HG02840 (cell line): ENCODE results near the gene TFIP11.

Experiments
- ATAC-seq: cut with Tn5 transposase; IDR thresholded peaks from one replicate; pipeline ENCODE4 v1.9.1; 2021; ENCODE audit warnings: mild to moderate bottlenecking, moderate library complexity, moderate number of reproducible peaks; ENCODE audit not compliant: unreplicated experiment, low FRiP score

TFIP11 gene

DNA sequence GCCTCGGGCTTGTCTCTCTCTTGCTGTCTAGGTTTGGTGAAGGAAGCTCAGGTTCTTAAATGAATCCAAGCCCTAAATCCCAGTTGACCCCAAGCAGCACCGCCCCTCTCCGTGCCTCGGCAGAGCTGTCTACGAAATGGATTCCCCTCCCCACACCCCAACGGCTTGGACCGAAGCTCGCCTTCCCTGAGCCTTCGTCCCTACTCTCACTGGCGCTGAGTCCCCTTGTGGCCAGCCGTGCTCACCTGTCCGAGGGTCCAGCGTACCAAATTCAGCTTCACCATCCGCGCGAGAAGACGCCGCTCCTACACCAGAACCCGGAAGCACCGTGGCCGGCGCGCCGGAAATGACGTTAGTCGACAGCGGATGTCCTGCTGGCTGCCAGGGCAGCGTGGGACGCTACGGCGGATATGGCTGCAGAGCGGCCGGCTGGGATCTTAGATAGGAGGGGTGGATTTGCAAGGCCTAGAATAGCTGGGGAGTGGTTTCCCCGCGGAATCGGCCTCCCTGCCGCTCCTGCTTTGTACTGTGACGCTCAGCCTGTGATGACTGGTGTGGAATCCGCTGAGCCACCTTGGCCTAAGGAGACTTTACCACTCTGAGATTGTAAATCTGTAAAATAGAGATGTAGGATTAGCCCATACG, at the start of gene TFIP11:
TSS of gene TFIP11 (minus strand) at position 325 of the 645 bp plus-strand sequence. CDS start 2,201 bp downstream, outside the sequence.
- peak; percentile 93 for ATAC-seq

DNA sequence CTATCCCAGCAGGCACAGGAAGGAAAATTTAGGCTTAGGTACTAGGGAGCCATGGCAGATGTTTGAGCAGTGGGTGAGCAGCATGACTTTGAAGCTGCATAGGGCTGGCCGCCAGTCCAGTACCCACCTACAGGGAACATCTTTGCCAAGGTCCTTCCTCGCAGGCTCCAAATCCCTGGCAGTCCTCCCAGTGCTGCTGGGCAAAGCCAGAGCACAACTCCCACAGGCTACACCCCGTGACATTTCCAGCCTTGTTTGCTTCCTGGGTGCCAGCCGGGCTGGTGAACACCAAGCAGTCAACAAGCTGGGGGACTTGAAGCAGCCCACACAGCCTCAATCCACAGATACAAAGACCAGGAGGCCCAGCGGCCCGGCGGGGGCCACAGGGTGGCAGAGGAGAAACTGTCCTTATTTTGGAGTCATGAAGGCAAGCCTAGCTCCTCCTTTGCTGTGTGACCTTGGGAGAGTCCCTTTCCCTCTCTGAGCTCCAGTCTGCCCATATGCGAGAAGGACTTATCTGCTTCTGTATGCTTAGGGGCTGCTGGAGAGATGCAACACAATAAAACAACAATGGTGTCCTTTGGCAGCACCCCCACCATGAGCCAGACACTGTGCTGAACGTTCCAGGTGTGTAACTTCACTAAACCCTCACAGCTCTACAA, 49.6 kb upstream of the TFIP11 start:
- no peak for ATAC-seq

DNA sequence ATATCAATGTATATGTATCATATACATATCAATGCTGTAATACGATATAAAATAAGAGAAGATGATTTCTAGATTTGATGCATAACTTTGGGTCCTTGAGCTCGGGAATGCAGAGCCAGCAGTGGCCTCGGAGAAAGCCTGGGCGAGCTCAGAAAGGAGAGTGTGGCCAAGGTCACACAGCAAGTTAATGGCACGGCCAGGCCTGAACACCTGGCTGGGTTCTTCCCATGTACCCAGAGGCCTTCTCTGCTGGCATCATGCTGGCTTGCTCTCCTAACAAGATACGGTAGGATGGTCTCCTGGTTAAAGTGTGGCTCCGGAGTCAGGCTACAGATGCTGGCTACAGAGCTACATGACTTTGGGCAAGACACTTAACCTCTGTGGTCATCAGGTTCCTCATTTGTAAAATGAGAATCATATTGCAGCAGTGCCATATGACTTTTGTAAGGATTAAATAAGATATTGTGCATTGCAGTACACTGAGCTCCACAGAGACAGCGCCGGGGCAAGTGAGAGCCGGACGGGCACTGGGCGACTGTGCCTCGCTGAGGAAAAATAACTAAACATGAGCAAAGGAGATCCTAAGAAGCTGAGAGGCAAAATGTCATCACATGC, 47.8 kb upstream of the TFIP11 start:
- no peak for ATAC-seq

DNA sequence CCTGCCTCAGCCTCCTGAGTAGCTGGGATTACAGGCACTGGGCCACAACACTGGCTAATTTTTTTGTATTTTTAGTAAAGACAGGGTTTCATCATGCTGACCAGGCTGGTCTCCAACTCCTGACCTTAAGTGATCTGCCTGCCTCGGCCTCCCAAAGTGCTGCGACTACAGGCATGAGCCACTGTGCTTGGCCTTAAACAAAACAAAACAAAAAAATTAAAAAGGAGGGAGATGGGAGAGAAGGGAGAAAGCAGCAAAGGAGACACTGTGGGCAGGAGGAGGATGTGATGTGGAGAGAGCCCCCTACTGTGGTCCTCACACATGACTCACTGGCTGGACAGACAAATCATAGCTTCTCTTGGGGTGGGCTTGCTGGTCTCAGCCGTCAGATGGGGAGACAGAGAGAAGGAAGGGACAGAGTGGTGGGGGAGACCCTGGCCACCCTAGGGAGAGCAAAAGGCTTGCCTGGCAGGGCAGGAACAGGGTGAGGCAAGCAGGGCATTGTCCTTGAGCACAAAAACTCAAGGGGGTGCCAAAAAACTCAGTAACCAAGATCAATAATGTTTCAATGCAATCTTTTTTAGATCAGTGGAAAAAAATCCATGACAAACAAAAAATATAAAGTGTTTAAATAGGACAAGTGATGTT, 46.1 kb upstream of the TFIP11 start:
- no peak for ATAC-seq

DNA sequence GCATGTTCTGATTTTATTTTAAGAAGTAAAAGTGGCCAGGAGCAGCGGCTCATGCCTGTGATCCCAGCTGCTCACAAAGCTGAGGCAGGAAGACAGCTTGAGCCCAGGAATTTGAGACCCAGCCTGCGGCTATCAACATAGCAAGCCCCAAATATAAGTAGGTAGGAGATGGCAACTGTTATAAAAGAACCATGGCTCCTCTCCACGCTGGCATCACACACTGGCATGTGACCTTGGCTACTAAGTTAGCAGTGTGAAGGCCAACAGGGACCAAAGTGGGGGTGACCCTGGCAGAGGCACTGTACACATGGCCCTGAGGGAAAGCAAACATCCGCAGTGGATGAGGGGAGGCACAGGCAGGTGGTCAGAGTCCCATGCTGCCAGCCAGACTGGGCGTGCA, 44.6 kb upstream of the TFIP11 start:
- no peak for ATAC-seq

DNA sequence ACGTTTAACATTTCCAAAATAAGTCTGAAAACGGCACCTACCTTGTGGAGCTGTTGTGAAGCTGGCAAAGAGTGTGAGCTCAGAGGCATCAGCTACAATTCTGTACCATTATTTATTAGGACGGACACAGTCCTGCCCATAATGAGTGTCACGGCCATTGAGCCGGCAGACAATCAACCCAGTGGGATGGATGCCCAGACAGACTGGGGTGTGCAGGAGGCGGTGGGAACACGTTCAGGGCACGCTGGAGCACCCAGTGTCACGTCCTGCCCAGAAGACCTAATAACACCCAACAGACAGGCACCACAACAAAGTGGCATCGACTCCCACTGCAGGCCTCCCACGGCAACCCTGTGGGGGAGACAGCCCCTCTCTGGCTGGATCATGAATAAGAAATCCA, 43.2 kb upstream of the TFIP11 start:
- no peak for ATAC-seq

DNA sequence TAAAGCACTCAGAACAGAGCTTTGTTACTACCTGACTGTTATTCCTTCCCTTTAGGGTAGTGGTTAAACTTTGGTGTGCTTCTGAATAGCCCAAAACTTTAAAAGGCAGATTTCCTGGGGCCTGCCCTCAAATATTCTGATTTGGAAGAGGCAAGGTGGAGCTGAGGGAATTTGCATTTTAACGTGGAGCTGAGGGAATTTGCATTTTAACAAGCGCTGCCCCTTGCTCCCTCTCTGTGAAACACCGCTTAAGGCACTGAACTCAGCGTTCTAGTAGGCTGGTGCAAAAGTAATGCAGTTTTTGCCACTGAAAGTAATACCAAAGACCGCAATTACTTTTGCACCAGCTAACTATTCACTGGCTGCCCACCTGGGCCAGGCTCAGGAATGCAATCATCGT, 42.7 kb upstream of the TFIP11 start:
- ATAC-seq: no peak

DNA sequence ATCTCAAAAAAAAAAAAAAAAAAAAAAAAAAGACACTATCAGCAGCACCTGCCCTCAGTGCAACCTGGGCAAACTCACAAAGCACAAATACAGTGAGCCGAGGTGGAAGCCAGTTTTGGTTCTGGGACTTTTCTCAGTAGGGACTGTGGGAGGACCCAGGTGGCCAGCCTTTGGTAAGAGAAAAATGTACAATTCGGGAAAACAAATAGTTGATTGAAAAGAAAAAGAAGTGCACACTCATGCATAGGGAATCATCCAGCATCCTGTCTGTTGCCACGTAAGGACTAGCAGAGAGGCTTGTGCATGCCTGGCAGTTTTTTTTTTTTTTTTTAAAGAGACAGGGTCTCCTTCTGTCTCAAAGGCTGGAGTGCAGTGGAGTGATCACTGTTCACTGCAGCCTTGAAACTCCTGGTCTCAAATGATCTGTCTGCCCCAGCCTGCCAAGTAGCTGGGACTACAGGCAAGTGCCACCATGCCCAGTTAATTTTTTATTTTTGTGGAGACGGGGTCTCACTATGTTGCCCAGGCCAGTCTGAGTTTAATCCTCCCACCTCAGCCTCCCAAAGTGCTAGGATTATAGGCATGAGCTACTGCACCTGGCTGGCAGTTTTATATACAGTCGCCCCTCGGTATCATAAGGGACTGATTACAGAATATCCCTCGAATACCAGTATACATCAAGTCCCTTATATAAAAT, 40.9 kb upstream of the TFIP11 start:
- no peak for ATAC-seq

DNA sequence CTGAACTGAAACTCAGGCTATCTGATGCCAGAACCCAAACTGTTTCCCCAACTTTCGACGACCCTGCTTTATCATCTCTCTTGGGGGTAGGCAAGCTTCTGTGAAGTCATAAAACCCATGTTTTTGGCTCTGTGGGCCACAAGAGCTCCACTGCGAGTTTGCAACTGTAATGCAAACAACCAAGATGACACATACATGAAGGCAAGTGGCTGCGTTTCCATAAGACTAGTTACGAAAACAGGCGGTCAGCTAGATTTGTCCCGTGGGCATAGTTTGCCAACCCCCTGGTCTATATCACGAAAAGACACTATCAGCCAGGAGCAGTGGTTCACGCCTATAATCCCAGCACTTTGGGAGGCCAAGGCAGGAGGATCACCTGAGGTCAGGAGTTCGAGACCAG, 40.2 kb upstream of the TFIP11 start:
- no peak for ATAC-seq

DNA sequence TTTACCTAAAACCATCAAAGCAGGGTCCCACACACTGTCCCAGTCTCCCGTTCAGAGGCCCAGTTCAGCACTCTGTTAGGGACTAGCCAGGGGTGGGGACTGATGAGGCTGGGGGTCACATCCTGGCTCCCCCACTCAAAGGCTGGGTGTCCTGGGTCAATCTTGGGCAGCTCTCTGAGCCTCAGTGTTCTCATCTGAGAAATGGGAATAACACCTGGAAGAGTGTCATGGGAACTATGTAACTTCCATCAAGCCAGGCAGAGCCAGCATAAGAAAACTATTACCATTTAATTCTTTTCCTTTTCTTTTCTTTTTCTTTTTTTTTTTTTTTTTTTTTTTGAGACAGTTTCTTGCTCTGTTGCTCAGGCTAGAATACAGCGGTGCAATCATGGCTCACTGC, 39.3 kb upstream of the TFIP11 start:
- no peak for ATAC-seq

DNA sequence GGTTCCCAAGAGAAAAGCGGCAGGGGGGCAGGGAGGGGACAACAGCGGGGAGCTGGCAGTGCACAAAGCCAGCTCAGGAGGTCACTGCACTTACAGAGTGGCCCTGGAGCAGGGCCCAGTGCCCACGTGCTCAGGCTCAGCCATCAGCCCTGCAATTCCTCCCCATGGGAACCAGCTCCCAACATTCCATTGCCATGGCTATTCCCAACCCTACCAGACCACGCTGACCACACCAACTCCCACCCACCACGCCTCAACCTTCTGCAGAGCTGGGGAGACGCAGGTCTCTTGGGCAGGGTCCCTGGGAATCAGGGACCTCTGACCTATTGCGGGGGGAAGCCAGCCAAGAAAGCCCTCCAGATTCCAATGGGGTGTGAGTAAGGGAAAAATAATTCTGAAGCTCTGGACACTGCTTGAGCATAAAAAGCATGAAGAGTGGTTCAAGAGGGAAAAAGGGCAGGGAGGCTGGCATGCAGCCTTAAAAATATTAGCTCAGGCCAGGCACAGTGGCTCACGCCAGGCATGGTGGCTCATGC, 38.3 kb upstream of the TFIP11 start:
- no peak for ATAC-seq

DNA sequence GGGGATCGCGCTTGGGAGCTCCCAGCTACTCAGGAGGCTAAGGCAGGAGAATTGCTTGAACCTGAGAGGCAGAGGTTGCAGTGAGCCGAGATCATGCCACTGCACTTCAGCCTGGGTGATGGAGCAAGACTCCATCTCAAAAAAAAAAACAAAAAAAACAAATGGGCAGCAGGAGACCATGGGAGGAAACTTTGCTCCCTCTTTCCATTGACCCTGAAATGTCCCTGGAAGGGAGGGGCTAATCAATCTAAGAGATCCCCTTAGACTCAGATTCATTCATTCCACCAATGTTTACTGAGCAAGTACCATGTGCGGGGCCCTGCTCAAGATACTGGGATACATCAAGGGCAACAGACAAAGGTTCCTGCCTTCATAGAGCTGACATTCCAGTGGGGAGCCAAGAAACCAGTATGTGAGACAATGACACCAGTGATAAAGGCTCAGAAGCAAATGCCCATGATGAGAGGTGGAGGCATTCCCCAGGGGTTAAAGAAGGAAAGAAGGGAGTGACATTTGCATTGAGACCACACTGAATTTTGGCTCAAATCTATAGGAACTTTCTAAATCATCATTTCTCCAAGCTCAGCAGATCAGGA, 37.7 kb upstream of the TFIP11 start:
- no peak for ATAC-seq

DNA sequence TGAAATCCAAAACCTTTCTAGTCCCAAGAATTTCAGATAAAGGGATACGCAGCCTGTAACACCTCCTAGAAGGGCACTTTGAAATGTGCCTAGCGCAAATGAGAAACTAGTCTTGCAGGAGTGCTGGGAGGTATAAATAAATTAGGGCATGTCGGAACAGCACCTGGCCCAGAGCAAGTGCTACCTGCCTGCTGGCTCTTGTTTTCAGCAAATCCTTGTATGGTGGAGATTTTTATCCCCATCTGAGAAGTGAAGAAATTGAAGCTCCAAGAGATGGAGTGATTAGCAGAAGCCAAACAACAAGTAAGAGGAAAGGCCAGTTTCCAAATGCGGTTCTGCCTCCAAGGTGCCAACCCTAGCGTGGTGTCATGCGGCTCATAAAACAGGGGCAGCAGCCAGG, 36.7 kb upstream of the TFIP11 start:
- no peak for ATAC-seq

DNA sequence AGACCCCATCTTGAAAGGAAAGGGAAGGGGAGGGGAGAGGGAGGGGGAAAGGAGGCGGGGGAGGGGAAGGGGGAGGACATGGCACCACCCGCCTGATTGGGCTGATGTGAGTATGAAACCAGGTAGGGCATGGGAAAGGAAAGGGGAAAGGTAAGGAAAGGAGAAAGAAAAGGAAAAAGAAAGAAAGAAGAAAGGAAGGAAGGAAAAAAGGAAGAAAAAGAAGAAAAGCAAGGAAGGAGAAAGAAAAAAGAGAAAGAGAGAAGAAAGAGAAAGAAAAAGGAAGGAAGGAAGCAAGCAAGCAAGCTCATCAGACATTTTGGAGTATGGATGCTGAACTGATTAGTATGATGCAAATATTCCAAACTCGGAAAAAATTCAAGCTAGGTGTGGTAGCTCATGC, 36.0 kb upstream of the TFIP11 start:
- ATAC-seq: no peak

DNA sequence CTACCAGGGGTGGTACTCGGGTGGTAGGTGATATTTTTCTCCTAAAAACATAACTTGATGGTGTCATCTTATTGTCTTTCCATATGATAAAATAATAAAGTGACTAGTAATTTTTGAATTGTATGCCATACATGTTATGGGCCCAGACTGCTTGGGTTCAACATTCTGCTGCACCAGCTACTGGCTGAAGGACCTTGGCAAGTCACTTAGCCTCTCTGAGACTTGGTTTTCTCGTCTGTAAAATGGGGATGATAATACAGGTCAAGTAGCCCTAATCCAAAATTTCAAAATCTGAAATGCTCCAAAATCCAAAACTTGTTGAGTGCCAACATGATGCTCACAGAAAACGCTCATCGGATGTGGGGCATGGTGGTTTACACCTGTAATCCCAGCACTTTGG, 35.6 kb upstream of the TFIP11 start:
- no peak for ATAC-seq

DNA sequence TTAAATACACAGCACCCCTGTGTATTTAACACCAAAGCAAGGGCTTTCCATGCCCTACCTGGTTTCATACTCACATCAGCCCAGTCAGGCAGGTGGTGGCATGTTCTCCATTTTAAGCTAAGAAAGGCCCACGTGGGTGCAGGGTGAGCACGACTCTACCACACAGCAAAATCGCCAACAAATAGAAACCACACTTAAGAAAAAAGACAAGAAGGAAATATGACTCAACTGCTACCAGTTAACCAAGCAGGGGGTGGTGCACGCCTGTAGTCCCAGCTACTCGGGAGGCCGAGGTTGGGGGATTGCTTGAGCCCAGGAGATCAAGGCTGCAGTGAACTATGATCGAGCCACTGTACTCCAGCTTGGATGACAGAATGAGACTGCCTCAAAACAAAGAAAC, 35.2 kb upstream of the TFIP11 start:
- ATAC-seq: no peak

DNA sequence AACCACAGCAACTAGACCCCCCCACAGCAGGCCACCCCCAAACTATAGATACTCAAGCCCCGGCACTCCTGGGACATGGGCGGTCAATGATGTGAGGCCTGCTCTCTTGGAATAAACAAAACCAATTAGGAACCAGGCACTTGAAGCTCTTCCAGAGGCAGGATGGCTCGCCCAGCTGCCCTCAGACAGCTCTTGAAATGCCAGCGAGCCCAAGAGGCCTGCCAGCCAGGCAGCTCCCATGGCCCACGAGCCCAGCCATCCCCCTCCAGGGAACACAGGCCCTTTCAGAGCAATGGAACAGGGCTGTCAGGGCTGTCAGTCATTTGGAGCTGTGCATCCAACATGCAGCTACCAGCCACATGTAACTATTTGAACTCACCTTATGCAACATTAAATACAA, 34.0 kb upstream of the TFIP11 start:
- ATAC-seq: no peak

DNA sequence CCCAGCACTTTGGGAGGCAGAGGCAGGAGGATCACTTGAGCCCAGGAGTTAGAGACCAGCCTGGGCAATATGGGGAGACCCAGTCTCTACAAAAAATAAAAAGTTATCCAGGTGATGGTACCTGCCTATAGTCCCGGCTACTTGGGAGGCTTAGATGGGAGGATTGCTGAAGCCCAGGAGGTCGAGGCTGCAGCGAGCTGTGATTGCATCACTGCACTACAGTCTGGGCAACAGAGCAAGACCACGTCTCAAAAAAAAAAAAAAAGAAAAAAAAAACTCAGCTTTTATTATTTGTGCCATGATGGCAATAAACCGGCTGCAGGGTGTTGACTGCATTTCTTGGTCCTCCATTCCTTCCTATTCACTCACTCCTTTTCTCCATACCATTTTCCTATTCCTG, 33.6 kb upstream of the TFIP11 start:
- no peak for ATAC-seq

DNA sequence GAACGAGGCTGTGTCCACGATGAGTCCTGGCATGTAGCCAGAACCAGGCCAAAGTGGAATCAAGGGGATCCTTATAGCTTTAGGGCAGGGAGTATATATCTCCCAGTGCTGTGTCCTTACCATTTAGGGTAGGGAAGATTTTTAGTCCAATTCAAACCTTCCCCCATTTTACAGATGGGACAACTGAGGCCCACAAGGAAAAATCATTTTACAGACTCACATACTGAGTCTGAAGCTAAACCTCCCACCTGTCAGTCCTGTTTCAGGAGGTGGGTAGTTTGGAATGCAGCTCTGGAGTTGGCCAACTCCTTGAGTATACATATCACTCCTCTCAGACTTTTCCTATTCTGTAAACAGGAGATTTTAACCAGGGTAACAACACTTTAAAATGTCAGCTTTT, 33.1 kb upstream of the TFIP11 start:
- ATAC-seq: no peak

DNA sequence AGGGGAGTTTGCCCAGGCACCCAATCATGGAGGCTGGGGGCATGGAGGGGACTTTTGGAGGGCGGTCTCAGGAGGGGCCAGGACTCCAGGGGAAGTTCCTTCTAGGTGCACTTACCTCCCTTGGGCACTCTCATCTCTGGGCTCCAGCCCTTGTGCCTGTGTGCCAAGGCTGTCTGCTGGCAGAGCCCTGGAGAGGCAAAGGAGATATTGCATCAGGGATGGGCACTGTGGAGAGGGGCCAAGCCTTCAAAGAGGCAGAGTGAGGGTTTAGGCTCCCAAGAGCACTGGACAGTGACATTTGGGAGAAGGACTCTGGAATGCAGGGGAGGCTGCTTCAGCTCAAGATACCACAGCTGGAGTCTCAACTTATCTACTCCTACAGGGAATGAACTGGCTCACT, 32.2 kb upstream of the TFIP11 start:
- no peak for ATAC-seq
